ENCODE results near the gene TMEM158. TPM values are rescaled to one million over a fixed set of nuclear protein-coding genes. Genes with fewer than 3 reads are reported as not detected.

TMEM158 gene
- total RNA-seq, 1 donor from 2014 or later, result 0.85 TPM

DNA sequence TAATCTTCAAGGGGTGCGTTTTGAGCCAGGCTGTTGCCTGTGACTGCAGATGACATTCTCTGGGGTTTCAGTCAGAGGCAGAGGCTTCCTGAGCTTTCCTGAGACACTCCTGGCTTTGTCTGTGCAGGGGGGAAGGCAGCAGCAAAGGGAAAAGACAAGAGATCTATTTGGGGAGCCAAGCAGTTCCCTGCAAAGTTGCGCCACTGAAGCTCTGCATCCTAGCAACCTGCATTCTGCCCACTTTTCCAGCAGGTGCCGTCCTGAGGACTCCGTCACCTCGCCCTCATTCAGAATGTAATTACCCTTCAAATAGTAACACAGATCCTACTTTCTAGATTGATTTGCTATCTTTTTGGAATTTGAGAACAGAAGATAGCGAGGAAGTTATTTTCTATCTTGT is 1.9 kb upstream of the TMEM158 start:
- DNase-seq, result no peak

DNA sequence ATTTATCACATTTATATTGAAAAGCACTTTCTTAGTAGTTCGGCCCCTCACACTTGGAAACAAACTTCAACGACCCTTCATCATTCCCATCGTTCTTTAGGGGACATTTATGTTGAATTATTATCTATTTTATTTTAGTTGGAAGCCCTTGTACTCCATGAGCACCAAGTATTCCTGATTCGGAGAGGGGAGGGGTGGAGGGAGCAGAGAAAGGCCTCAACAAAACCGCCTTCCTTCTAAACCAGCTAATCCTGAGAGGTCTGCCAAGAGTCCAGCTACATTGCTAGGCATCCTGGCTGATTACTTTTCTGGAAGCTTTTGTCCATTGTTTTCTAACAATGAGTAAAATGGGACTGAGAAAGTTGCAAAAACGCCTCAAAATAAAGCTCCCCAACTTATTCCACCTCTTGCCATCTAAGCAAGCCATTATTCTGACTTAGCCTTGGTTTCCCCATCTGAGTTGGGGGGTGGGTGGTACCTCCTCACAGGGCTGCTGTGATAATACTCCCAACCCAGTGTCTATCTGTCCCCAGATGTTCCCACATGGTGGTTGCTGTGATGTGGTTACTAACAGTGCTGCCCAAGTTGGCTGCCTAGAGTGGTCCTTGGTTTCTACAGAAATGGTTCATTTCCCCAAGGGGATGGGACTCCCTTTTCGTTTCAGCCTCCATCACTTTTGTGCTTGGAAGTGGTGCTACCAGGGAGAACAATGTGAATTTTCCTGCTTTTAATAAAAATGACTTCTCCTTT is 1.2 kb upstream of the TMEM158 start:
- peak; percentile 31 for DNase-seq

DNA sequence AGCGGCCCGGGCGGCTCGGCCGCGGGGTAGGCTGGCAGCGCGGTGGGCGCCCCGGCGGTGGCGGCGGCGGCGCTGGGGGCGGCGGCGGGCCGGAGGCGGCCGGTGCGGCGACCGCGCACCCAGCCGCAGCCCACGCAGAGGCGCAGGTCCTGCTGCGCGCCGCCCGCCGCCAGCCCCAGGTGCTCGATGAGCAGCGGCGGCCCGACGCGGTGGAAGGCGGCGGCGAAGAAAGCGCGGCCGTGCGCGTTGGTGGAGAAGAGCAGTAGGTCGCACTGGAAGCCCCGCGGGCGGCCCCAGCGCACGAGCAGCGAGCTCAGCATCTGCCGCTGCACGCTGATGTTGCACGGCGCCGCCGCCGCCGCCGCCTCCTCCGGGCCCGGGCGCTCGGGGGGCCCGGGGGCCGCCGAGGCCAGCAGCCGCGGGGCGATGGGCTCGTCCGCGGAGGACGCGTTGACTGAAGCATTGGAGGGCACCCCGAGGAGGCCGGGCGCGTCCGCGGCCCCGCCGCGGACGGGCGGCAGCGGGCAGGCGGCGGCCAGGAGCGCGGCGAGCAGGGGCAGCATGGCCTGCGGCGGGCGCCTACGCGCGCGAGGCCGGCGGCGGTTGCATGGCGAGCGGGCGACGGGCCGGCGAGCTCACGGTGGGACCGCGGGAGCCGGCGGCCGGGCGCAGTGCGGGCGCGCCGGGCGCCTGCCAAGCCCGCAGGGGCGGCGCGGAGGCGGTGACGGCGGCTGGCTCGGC is 452 bp downstream of the TMEM158 start:
- DNase-seq, result peak; percentile 49

DNA sequence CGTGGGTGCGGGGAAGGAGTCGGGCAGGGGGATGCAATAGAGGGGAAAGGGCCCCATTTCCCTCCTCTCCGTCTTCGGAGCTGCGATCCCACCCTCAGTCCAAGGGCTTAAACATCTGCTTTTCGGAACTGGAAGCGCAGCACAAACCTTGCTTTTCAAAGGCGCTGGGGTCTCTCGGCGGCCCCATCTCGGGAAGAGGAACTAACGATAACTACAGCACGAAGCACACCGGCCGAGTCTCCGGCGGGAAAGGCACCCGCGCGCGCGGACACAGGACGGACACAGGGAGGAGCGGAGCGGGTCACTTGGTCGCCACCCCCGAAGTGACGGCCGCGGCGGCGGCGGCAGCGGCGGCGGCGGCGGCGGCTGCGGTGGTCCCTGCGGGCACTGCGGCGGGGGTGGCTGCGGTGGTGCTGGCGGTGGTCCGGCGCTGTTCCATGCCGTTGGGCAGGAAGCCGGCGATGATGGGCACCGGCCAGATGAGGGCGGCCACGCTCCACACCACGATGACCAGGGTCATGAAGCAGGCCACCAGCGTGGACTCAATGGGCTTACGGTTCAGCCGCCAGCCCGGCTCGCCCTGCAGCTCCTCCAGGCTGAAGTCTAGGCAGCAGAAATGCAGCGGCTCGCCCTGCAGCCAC is 1.1 kb downstream of the TMEM158 start:
- peak; percentile 87 for DNase-seq

DNA sequence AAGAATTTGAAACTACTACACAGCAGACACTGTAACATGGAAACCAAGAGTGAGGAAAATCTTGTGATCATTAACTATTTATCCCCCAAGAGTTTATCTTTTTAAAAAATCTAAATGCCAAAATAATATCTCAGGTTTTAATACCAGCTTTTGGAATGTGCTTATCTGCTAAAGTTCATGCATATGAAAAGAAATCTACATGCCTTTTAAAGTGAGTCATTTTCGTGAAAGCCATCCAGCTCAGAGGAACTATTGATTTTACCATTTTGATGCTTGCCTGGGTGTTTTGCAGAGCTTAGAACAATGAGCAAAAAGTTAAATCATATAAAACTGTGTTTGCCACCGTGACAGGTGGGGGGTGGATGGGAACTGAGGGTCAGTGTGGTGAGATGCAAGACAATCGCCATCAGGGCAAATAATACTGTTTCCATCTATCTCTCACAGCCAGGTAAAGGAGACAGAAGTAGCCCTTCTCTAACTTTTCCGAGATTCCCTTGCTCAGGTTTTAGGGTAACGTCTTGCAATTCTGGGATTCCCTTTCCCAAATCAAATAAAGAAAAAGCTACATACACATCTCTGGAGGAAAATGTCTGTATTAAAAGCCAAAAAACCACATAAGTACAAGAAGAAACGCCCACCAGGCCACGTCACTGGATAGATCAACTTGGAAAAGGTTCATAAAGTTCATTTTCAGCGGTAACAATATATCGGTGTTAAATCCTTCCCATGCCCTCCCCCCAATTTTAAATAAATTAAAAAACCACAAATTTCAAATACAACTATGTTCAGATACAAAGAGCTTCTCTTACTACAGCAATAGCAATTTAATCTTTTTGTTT is 2.0 kb downstream of the TMEM158 start:
- DNase-seq, result no peak

DNA sequence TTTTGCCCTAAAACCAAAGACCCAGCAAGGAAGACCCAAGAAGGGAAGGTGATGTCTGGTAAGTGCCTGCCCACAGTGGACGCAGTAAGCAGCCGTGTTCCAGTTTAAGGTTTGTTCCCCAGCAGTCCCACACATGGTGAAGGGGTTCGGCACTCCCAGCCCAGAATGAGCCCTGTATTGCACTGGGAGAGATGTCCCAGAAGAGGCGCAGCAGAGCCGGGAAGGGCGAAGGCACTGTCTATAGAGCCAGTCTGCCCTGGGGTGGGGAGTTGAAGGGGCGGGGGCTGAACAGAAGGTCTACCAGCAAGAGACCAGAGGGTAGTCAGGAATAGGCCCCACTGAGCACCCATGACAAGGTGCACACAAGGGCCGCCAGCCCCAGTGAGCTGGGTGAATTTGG is 6.4 kb downstream of the TMEM158 start:
- no peak for DNase-seq

DNA sequence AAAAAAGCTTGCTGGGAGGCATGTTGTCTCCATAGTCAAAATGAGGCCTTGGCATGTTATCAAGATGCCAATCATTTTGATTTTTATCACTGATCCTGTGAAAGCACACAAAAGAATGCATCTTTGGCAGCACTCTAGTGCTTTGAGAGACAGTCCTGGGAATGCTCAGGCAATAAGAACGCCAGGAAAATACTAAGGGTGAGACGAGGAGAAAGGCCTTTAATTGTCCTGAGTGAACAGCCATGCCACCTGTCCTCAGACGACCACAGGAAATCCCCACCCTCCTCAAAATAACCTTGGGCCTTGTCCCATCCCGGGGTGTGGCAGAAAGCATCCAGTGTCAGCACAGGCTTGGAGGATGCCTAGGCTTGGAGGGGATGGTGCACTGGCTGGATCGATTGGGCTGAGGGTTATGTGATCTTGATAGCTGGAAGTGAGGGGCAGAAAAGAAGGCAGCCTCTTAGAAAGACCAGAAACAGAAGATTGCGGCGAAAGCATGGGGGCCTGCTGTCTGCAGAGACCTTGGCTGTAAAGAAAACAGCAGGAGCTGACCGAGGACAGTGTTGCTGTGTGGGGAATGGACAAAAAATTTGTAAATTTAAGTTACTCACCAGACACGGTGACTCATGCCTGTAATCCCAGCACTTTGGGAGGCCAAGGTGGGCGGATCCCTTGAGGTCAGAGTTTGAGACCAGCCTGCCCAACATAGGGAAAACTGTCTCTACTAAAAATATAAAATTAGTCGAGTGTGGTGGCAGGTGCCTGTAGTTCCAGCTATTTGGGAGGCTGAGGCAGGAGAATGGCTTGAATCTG is 7.3 kb downstream of the TMEM158 start:
- DNase-seq, result no peak

DNA sequence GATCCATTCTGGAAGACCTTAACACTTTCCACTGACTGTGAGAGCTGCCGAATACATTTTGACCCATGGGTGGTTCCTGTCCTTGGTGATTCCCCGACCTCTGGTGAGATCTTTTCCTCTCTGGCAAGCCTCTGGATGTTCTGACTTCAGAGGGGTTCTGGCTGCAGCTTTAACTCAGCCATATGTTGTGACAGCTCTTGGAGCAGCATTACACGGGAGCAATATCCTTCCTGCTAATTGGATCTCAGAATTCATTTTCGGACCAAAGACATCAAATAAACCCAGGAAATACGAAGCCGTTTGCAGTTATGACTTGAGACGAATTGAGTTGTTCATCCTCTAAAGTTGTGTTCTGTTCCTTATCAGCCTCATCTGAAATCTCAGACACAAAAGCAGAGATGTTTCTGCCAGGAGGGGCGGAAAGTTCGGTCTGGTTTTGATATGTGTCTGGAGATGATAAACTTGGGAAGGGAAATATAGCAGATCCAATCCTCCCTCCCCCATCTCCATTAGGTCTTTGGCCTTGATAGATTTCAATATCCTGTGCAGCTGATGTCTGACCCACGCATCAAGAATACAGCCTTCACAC is 10.0 kb downstream of the TMEM158 start:
- no peak for DNase-seq

DNA sequence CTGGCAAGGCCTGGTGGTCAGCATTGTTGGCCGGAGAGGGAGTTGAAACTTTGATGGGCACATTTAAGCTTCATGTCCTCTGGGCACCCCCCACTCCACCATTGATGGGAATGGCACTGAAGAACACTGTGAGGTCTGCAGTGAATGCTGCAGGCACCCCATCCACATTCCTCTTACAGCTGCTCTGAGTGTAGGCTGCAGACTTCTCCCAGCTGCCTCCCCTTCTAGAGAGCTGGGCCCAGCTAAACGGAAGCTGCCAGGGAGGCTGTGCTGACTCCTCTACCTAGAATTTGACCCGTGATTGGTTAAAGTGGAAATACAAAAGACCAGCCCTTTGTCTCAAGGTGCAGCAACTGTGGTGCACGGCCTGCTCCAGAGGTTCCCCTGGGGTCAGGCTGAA is 10.6 kb downstream of the TMEM158 start:
- no peak for DNase-seq

DNA sequence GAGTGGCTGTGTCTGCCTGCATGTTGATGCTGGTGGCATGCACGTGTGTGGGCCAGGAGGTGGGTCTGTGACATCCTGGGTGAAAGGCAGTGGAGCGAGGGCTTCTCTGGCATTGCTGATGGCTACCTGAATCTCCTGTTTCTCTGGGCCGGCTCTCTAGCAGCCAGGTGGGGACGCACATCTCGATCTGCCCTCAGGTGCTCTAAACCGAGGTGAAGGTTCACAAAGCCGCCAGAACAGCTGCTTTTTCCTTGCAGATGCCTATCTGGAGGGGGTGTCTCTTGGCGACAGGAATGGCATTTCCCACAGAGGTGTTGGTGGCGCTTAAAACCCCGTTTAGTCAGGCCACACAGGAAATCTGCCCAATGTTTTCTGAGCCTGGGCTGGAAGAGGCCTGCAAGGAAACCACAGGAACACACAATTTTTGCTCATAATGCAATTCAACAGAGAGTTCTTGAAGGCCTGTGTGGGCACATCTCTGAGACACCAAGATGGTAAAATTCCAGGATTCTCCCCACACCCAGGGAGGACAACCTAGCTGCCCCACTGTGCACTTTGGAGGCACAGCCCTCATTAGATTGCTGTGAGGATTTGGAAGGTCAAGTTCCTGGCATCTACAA is 11.9 kb downstream of the TMEM158 start:
- DNase-seq, result no peak

DNA sequence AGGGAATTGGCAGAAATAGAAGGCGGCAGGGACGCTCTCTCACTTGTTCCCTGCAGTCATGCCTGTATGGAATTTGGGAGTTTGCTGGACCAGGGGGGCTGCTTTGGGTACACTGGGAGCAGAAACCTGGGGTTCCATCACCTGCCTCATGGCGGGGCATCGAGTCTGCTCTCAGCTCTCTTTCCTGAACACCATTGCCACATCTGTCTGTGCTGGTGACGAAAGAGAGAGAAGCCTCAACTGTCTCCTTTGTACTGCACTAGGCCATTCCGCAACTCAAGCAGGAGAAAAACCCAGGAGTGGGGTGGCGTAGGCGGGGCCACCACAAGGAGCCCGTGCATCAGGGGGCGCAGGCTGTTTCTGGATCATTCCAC is 14.0 kb downstream of the TMEM158 start:
- no peak for DNase-seq

DNA sequence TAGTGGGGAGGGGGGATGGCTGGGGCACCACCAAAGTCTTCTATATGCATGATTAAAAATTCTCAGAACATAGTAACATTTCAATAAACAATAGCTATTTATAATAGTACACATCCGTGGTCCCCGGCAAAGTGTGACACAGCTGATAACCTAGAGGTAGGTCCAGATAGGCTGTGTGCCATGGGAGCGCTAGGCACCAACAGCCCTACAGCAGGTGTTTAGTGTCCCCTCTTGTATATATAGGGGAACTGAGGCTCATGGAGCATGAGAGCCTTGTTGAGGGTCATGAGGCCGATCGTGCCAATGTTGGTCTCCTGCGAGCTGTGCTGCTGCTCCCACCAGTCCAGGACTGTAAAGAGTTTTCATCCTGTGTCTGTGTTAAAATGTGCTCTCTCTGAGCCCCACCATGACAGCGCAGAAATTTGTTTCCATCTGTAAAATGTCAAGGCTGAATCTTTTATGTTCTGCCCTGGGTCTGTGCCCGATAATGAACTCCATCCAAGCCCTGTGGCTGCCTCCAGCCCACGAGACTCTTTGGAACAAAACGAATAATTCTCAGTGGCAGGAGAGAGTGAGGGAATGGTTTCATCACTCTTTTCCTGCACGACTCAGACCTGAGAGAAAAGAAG is 14.5 kb downstream of the TMEM158 start:
- DNase-seq, result no peak

DNA sequence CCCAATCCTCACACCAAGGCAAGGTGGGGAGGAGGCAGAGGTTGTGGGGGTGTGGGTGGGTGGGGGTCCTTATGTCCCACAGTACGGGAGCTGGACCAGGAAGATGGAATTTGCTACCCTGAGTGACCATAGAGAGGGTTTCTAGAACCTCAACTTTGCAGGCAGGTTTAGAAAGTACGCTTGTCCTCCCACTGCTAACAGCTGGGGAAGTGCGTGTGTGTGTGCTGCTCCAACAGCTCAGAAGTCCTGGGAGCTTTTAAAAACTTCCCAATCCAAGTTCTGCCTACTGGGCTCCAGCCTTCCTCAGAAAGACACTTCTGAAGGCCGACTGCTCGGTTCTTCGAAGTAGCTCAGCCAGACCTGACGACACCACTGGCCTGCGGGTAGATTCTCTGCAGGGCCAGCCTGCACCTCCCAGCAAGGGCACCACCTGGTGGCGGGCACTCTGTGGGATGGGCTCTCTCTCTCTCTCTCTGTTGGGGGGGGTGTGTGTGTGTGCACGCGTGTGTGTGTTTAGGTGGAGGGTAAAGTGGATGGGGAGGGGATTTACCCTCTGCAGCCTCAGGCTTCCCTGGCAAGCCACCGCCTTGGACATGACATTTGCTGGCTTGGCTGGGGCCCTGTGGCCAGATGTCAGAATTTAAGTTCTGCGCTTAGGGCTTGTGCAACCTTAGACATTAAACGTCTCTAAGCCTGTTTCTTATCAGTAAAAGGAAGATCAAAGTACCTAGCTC is 15.6 kb downstream of the TMEM158 start:
- peak; percentile 86 for DNase-seq

DNA sequence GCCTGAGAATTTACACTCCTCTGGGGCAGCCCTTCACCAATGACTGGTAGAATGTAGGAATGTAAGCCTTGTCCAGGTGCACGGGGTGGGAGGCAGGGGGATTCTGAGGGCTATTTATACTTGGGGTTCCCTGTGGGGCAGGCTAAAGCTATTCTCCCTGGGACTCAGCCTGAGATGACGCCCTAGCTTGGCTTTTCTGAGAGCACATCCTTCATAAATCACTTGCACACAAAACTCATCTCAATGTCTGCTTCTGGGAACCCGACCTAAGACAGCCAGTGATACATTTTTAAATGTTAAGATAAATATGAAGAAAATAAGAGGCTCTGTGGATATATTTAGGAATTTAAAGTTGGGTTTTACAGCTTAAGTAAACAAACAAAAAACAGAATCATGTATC is 16.6 kb downstream of the TMEM158 start:
- no peak for DNase-seq

DNA sequence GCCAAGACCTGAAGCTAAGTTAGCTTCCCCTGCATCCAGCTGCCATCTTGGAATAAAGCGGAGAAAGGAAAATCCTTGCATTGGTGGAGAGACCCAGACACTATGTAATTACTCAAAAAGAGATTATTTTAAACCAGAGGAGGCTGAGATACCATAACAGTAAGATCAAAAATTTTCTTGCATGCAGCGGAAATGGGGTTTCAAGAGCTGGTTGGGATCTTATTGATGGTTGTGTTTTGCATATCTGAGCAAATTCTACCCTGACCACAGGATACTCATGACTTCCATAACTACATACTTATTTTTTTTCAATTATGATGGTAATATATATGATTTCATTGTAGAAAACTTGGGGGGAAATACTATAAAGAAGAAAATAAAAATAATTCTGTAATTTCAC is 17.5 kb downstream of the TMEM158 start:
- no peak for DNase-seq

DNA sequence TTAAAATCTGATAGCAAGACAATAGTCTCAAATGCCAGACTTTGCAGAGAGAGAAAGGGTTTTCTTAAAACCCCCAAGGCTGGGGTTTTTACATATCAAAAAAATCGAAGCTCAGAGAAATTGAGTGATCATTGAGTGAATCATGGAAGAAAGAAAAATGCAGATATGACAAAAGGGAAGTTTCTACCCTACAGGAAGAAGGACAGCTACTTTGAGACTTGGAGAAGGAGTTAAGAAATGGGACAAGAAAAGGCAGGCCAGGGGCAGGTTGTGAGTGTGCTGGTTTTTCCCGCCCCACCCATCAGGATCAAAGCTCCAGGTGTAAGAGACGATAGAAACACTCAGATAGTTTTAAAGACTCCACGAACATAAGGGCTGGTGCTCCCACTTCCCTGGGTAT is 18.6 kb downstream of the TMEM158 start:
- DNase-seq, result no peak

DNA sequence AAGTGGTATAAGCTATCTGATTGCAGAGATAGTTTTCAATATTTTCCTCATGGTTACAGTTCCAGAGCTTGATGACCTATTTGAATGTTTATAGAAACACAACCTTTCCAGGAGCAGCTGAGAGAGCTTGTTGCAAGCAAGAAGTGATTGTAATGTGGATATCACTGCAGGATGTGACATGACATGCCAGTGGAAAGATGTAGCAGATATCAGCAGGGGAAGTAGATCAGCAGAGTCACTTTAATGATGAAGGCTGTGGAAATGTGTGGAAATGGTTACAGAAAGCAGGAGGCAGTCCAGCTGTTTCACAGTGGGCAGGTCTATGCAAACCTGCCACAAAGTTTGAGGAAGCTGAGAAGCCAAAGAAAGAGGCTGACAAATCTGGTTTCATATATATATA is 21.0 kb downstream of the TMEM158 start:
- no peak for DNase-seq

DNA sequence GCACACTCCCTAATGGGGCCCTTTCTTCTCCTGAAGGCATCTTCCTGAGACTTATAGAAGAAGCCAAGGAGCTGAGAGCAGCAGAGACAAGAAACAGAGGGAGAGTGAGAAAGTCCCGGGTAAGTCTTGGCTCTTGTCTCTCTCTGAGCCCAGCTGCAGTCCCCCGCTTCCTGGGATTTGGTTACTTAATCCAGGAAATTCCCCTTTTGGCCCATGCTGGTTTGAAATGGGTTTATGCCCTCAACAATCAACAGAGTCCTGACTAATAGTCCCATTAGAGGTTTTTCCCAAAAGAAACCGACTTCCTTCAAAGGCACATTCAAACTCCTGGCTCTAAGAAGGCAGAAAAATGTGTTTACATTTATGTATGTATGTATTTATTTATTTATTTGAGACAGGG is 22.0 kb downstream of the TMEM158 start:
- DNase-seq, result peak; percentile 30

DNA sequence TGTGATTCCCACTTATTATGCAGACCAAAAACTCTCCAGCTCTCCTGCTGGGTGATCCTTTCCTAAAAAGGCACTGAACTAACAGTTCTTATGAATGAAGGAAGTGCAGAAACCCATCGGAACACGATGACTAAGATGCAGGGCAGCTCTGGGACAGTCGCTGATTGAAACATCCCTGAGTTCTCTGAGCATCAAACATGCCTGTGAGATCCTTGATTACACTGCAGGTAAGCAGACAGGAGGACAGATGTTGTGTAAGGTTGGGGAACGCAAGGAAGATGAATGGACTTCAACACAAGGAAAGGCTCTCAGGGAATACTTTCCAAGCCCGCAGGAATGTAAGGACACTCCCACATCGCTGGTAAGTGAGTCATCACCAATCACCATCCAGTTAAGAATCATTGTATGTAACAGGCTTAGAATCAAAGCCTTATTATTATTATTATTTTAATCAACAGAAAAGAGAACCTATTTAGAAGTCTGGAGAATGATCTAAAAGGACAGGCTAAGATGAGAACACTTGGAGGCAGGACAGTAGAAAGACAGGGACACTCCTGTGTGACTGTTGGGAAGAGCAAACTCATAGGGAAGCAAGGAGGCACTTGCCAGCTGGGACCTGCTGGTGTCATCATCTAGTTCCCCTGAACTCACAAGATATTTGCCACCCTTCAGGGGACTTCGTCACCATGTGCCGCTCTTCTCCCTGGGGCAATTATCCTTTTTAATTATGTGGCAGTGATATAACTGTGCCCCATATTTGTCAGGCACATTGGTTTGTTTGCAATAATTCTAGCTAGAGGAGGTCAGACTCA is 26.0 kb downstream of the TMEM158 start:
- DNase-seq, result peak; percentile 69
